OCI-LY3 (cell line): ENCODE data around the gene CX3CL1.

Experiments used
- CTCF ChIP-seq: fragments of 200-600, 300-600 bp; sonication (generic); IDR thresholded peaks from 2 replicates; pipeline ENCODE4 v1.5.1; 2014; ENCODE audit warnings: antibody characterized with exemption, low read length, low read depth
- EZH2phosphoT487 ChIP-seq: fragments of 200-600 bp; shearing (Covaris generic); IDR thresholded peaks from 2 replicates; pipeline ENCODE4 v1.6.1; 2018; ENCODE audit warnings: antibody characterized with exemption, mixed run types, low read depth

GRCh38 chr16:57333402-57333801 is 38.9 kb upstream of the CX3CL1 start:
- TF ChIP-seq CTCF = no peak
- TF ChIP-seq EZH2phosphoT487 = no peak
